Activated naive CD4-positive, alpha-beta T cell treated with anti-CD3 and anti-CD28 coated beads, Interleukin-2, amount 50 U/mL, for 16 hours (primary cell): ENCODE measurements around the gene CXADR.
A peak's percentile ranks its signal among the peaks of the same experiment; 100 is the strongest.
"Not testable (repeated sequence)": the region's sequence is repeated elsewhere in the genome, so short reads cannot be mapped to it uniquely, and the experiment has no call there.

Experiments used
- DNase-seq: peaks from one replicate; pipeline ENCODE4 v3.0.0-alpha.2; 2020

Gene CXADR

GRCh38 chr21:17506951-17507350, 5.9 kb upstream of the CXADR start:
- no peak for DNase-seq

- no peak for DNase-seq
Observed at GRCh38 chr21:17507591-17507990, 5.3 kb upstream of the CXADR start.

GRCh38 chr21:17513214-17514123, 626 bp downstream of the CXADR start:
- DNase-seq: peak; percentile 34

GRCh38 chr21:17514124-17514845, 1.4 kb downstream of the CXADR start:
- DNase-seq: no peak

- not testable (repeated sequence) for DNase-seq
Observed at GRCh38 chr21:17517008-17517407, 4.2 kb downstream of the CXADR start.

- DNase-seq: no peak
Observed at GRCh38 chr21:17519208-17519738, 6.4 kb downstream of the CXADR start.

- DNase-seq: no peak
Observed at GRCh38 chr21:17519965-17520609, 7.2 kb downstream of the CXADR start.

- DNase-seq: no peak
Observed at GRCh38 chr21:17523007-17523451, 10.2 kb downstream of the CXADR start.

- DNase-seq: not testable (repeated sequence)
Observed at GRCh38 chr21:17523979-17524494, 11.2 kb downstream of the CXADR start.

- DNase-seq: no peak
Observed at GRCh38 chr21:17524635-17525034, 11.8 kb downstream of the CXADR start.

- DNase-seq: no peak
Observed at GRCh38 chr21:17526776-17527175, 13.9 kb downstream of the CXADR start.

- no peak for DNase-seq
Observed at GRCh38 chr21:17527240-17527639, 14.4 kb downstream of the CXADR start.

- DNase-seq: no peak
Observed at GRCh38 chr21:17527711-17528110, 14.9 kb downstream of the CXADR start.

GRCh38 chr21:17529648-17530047, 16.8 kb downstream of the CXADR start:
- no peak for DNase-seq

GRCh38 chr21:17532292-17532691, 19.4 kb downstream of the CXADR start:
- no peak for DNase-seq

- DNase-seq: no peak
Observed at GRCh38 chr21:17536381-17536780, 23.5 kb downstream of the CXADR start.

GRCh38 chr21:17537299-17537698, 24.5 kb downstream of the CXADR start:
- no peak for DNase-seq

GRCh38 chr21:17538576-17538975, 25.7 kb downstream of the CXADR start:
- DNase-seq: no peak

GRCh38 chr21:17539323-17539722, 26.5 kb downstream of the CXADR start:
- DNase-seq: no peak

- DNase-seq: no peak
Observed at GRCh38 chr21:17539743-17540341, 27.0 kb downstream of the CXADR start.

- no peak for DNase-seq
Observed at GRCh38 chr21:17540530-17540929, 27.7 kb downstream of the CXADR start.

GRCh38 chr21:17542371-17543011, 29.6 kb downstream of the CXADR start:
- DNase-seq: no peak
